GM19324 (cell line): Measurements from ENCODE around the gene MARK1.

Experiments used
- ATAC-seq: cut with Tn5 transposase; IDR thresholded peaks from one replicate; pipeline ENCODE4 v1.9.1; 2021; ENCODE audit warnings: mild to moderate bottlenecking, moderate library complexity; ENCODE audit not compliant: unreplicated experiment, low FRiP score

The MARK1 gene

DNA sequence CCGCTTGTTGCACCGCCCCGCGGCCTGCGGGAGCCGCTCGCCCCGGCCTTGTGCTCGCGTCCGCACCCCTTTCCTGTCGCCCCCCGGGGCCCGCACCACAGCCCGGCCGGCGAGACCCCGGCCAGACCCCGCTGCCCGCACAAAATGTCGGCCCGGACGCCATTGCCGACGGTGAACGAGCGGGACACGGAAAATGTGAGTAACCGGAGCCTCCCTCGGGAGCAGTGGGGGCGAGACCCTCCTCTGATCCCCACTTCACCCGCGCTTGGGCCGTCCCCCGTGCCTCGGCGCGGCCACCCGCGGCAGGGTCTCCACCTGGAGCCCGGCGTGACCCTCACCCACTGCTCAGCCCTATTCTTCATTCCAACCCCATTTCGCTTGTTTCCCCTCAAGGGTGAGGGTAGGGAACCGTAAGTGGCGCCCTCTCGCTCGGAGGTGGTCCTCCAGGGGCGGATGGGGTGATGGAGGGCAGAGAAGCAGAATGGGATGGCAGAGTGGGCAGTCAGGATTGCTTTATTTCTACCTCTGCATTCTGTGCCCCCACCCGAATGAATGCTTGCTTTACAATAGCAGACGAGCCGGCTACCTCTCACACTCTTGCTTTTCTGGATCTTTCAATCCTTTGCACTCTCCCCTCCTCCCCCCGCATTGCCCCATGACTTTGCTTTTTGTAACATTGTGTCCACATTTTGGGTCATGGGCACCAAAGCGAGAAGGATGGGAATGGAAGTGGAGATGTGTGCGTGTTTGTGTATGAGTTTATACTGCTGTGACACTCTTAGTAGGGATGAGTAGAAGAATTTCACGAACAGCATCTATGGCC lies 954 bp downstream of the MARK1 start:
- ATAC-seq = no peak

DNA sequence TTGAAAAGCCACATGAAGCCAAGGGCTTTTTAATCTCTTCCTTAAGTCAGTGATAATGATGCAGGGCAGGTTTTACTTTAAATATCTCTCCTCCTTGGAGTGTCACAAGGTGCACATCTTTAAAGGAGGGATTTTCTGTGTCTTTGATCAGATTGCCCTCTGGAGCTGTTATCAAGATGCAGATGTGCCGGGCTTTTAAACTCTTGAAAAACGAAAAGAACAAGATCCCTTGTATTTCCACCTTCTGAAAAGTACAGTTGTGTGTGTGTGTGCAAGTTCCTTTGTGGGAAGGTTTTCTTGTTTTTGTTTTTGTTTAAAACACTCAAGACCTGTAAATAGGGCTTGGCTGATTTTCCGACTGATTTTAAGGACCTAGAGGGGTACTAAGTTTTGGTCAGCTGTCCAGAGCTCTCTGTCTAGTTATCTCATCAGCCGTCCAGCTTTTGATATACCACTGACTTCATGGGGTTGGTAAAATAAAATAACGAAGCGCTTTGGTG lies 1.6 kb downstream of the MARK1 start:
- no peak for ATAC-seq

DNA sequence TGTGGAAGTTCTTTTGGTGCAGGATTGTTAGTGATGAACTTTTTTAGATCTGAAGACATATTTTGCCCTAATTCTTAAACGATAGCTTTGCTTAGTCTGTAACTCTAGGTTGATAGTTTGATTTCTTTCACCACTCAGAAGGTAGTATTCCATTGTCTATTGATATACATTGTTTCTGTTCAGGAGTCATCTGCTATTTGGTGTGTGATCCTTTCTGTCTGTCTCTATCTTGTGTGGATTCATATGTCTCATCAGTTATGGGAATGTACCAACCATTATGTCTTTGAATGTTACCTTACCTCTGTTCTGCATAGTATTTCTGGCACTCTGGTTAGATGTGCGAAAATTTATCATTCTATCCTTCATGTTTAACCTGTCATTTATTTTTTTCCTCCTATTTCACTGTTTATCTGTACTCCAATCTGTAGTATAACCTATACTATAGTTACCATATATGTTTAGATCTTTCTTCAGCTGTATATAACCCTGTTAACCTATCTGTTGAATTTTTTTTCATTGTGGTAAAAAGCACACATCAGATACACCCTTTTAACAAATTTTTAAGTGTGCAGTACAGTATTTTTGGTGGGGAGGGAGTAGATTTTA lies 5.7 kb downstream of the MARK1 start:
- no peak for ATAC-seq

DNA sequence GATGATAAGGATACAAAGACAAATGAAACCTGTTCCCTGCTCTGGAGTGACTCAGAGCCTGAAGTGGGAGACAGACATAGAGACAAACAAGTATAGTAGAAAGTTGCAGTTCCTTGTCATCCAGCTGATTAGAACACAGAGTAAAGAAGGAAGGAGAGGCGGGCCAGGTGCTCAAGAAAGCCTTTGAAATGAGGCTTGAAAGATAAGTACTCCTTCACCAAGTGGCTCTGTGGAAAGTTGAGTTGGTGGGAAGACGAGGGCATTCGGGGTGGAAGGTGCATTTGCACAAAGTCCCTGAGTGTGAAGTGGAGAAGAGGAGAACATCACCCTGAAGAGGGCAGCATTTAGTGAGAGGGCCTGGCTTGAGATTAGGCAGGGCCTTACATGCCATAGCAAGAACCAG lies 17.0 kb downstream of the MARK1 start:
- no peak for ATAC-seq

DNA sequence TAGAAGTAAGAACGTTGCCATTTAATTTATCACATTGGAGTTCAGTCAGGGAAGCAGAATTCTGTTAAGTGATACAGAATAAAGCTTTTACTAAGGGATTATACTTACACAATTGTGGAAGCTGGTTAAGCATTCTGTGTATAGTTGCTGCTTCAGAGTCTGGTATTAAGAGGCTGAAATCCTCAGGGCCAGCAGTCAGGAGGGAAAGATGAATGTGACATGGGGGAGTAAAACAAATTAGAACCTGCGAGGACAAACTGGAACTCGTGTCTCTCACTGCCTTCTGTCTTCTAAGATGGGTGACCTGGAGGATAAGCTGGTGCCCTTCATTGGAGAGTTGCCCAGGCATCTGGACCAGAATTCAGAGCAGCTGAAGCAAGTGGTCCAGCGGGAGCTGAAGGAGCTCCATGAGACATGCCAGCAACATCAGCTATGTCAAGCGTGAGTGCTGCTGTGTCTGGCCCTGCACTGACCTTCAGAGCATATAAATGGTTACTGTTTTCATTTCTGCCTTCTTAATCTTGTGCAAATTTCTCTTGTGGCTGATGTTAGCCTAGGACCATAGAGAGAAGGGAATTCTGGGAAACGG lies 23.0 kb downstream of the MARK1 start:
- ATAC-seq = no peak

DNA sequence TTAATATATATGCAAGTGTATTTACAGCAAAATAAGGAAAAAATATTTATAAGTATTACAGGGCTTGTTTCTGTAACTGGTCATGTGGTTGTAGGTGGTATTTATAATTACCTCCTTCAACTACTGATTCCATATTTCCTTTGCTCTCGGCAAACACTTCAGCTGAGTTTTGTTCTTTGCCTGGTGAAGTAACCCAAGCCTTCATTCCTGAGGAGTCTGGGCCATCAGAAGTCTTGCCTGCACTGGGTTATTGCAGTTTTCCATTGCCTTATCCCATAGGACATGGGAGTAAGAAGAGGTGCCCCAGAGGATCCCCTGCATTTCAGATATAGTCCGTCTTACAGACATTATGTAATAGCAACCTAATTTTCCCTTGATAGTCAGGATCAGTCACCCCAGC lies 23.8 kb downstream of the MARK1 start:
- no peak for ATAC-seq

DNA sequence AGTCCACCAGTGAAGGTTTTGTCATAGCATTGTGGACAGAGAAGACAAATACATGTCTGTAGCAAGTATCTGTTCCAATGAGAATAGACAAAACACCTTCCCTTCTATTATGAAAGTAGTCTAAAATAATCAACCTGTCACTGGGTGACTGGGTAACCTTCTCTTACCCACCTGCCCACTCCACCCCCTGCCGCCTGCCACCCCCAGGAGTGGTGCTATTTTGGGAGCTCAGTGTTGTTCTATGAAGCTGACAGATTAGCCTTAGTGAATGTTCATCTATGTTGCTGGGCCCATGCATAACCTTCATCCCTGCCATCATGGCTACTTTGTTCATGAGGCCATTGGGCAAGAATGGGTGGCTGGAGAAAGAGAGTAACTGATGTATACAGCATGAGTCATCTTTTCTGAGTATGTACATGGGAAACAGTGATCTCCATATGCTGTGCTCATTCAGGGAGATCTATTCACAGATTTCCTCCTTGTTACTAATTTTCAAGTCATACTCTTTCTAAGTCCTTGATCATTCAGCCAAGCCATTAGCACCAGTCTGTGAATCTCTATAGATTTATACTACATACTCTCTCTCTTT lies 24.8 kb downstream of the MARK1 start:
- no peak for ATAC-seq

DNA sequence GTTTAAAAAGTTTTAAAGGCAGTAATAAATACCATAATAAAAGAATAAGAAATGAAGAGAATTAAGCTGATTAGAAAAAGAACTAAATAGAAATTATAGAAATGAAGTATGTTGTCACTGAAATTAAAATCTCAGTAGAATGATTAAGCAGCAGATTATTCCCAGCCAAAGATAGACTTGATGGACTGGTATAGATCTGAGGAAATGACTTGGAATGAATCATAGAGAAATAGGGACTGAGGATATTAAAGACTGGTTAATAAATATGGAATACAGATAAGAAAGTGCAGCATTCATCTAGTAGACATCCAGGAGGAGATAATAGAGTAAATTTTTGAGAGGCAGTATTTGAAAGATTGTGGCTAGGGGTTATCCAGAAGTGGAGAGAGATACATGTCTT lies 28.7 kb downstream of the MARK1 start:
- ATAC-seq = no peak

DNA sequence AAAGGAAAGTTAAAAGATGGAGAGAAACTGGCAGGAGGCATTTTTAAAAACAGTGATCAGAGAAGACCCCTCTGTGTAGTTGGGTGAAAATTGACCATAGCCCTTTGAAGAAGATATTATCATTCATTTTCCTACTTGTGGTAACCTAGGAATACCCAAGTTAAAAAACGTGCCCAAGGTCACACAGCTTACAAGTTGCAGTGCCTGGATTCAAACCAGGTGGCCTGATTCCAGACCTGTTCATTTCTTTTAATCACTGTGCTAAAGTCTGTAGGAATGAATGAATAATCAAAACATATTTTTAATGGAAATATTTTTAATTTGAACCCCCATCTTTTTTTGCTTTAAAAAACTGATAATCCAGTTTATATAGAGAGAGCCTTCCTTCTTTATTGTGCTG lies 35.6 kb downstream of the MARK1 start:
- ATAC-seq = no peak

DNA sequence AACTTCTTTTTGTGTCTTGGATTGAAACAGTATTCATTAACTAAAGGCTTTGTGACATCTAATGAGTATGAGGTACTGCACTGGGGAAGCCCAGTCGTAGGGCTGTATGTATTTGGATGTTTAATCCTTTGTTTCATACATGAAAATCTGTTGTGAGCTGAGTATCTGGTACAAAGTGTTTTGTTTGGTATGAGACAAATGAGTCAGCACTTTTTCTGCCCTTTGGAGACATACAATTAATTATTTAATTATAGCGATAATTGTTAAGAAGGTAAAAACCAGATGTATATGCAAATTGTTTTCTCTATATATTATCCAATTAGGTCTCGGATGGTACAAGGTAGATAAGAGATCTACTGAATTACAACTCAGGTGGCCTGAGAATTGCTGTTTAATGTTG lies 36.3 kb downstream of the MARK1 start:
- no peak for ATAC-seq

DNA sequence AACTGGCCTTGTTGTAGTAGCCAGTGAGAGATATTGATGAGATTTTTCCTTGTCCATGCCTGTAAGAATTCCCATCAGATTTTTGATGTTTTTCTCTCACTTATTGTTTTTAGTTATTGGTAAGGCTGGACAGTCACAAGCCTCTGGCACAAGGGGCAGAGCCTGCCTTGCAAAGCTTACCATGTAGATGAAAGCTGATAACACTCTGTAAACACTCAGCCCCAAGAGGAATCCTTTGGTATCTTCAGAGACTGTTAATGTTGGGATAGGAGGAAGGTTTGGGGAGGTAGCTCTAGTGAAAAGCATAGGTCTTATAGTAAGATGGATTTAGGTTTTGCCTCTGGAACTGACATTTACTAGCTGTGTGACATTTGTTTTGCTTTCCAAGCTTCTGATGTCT lies 37.7 kb downstream of the MARK1 start:
- ATAC-seq = no peak

DNA sequence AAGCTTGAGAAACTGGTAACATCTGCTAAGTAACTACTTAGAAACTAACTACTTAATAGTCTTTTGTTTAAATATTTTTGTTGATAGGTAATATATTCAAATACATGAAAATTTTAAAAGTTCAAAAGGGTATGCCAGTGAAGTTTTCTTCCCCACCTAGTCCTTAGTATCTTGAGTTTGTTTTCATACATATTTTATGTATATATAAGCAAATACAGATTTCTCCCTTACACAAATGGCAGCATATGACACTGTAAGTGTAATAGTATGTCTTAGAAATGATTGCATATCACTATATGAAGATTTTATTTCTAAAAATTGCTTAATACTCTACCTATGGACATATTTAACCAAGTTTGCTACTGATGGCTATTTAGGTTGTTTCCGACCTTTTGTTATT lies 38.9 kb downstream of the MARK1 start:
- no peak for ATAC-seq

DNA sequence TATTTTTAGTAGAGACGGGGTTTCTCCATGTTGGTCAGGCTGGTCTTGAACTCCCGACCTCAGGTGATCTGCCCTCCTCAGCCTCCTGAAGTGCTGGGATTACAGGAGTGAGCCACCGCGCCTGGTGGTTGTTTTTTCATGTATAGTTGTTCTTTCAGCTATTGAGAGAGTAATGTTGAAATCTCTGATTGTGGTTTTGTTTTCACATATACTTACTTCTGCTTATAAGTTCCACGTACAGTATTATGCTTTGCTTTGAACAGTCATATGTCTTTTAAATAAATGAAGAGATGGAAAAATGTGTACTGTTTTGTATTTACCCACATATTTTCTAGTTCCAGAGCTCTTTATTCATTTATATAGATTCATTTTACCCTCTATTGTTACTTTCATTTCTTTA lies 44.5 kb downstream of the MARK1 start:
- no peak for ATAC-seq

DNA sequence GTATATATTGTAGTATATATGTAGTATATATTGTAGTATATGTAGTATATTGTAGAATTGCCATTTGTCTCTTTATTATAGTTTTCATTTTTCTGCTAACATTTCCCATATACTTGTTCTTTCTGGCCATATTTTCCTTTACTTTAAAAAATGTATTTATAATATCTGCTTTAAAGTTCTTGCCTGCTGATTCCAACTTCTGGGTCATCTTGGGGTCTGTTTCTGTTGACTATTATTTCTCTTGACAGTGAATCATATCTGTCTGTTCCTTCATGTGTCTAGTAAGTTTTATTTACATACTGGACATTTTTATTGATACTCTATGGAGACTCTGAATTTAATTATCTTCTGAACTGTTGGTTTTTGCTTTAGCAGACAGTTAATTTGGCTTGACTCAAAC lies 45.9 kb downstream of the MARK1 start:
- ATAC-seq = no peak

DNA sequence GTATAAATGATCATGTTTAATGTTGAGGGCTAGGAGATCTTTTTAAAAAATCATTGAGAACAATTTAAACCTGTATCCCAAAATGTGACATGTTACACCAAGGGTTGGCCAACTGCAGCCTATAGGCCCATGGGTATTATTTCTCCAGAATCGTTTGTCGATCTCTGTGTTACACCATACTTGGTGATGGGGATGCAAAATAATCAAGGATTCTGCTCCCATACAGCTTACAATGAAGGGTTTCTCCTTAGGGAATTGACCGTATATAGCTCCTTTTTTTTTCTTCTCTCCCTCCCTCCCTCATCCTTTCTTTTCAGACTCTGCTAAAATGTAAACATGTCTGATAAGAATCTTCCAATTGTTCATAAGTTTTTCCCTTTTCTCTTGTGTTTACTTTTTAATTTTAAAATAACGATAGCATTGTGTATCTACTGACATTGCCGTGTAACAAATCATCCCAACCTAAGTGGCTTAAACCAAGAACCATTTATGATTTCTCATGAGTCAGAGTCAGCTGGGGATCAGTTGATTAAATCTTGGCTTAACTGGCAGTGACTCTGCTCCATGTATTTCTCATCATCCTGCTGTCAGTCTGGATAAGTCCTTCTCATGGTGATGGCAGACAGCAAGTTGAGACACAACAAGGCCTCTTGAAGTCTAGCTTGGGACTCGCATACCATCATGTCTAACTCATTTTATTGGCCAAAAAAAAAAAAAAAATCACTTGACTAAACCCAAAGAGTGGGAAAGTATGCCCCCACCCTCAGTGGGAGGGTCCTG lies 48.0 kb downstream of the MARK1 start:
- ATAC-seq = no peak

DNA sequence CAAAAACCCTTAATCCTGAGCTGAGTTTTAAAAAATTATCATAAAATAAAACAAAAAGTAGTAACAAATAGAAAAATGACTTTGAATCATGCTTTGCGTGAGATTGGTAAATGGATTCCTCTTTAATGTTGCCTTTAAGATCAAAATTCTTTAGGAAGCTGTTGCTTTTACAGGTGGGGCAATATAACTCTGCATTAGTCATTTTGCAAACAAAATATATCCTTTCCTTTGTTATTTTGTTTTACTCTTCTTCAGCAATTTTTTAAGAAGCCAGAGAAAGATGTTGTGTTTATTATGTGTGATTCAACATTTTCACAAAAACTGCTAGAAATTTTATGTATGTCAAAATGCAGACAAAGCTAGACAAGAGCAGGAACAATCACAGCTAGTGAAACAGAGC lies 50.0 kb downstream of the MARK1 start:
- ATAC-seq = no peak

DNA sequence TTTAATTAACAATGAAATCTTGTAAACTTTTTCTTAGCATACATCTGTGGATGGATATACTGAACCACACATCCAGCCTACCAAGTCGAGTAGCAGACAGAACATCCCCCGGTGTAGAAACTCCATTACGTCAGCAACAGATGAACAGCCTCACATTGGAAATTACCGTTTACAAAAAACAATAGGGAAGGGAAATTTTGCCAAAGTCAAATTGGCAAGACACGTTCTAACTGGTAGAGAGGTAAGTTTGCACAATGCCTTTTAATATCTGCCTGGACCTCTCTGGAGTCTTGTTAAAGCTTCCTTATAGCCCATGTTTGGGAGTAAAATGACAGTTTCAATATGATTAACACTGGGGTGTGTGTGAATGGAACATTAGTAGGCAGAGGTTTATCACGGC lies 51.4 kb downstream of the MARK1 start:
- no peak for ATAC-seq

DNA sequence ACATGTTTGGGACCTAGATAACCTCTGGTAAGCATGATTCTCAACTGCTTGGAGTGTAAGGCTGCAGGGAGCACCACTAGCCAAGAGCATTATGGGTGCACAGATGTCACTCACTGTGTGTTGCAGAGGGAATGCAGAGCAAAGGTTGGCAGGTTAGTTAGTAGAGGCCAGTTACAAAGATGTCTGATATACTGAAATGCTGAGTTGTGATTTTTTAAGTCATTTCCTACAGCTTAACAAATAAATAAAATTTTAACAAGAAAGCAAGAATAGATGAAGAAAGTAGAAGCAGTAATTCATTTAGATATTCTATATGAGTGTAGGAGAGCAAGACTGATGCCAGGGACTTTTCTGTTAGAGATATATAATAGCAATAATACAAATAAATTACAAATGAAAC lies 64.8 kb downstream of the MARK1 start:
- ATAC-seq = no peak

DNA sequence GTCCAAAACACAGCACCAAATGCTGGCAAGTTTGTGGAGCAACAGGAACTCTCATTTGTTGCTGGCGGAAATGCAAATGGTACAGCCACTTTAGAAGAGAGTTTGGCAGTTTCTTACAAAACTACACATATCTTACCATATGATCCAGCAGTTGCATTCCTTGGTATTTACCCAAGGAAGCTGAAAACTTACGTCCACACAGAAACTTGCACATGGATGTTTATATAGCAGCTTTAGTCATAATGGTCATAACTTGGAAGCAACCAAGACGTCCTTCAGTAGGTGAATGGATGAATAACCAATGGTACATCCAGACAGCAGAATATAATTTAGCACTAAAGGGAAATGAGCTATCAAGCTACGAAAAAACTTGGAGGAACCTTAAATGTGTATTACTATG lies 66.4 kb downstream of the MARK1 start:
- ATAC-seq = no peak

DNA sequence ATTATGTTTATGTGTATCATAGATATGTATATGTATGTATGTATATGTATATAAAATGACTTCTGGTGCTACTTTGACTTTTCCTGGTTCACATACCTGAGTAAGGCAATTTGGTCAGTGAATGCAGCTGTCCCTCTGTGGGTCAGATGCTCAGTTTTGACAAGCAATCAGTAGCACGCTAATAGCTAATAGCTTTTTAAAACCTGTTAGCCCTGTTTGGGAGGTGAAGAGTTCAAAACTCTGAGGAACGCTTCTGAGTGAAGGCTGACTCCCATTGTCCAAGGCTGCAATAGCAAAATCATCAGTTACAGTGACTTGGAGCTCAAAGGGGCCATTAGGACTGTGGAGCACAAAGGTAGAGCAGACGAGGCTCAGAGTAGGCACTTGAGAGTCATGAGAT lies 67.2 kb downstream of the MARK1 start:
- ATAC-seq = no peak

DNA sequence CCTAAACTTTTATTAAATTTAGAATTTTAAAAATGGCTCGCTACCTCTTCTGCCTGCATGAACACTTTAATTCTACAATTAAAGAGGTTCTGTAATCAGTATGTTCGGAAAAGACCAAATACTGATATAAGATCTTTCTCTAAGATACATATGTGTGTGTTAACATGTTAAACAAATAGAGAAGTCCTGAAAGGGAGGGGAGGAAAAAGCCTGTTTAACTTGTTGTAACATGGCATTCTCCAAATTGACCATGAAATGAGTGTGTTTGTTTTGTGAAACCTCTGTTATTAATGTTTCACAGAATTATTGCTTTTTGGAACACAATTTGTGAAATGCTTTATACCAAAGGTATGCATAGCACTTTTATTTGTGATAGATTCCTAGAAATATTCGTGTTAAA lies 77.0 kb downstream of the MARK1 start:
- no peak for ATAC-seq
